IPS DF 6.9 (cell line): ENCODE data around the gene SAYSD1.

ENCODE experiments used
- DNase-seq: peaks from one replicate; pipeline ENCODE4 v3.0.0-alpha.2; 2013; ENCODE audit warnings: low read depth, low spot score
- H3K27ac ChIP-seq: one replicate; pipeline ENCODE4 v1.5.1; 2013; ENCODE audit warnings: low read length, control low read depth
- H3K27me3 ChIP-seq: 2 replicates; pipeline ENCODE4 v1.6.1; 2013; ENCODE audit warnings: mild to moderate bottlenecking, low read length; ENCODE audit not compliant: control insufficient read depth, insufficient read depth
- H3K36me3 ChIP-seq: 2 replicates; pipeline ENCODE4 v1.6.1; 2013; ENCODE audit warnings: low read length; ENCODE audit not compliant: control insufficient read depth, insufficient read depth
- H3K4me1 ChIP-seq: 2 replicates; pipeline ENCODE4 v1.6.1; 2013; ENCODE audit warnings: low read length; ENCODE audit not compliant: control insufficient read depth, insufficient read depth
- H3K4me3 ChIP-seq: 2 replicates; pipeline ENCODE4 v1.5.1; 2013; ENCODE audit warnings: mild to moderate bottlenecking, low read length
- H3K9me3 ChIP-seq: 2 replicates; pipeline ENCODE4 v1.6.1; 2013; ENCODE audit warnings: low read length, inconsistent platforms; ENCODE audit not compliant: control insufficient read depth, insufficient read depth
- WGBS: extraction: QIAGEN DNeasy Blood & Tissue Kit; methylation state at CpG from one replicate; pipeline ENCODE4 v1.1.7; 2013; ENCODE audit warnings: mixed read lengths, missing lambda C conversion rate; ENCODE audit not compliant: insufficient read length, insufficient coverage; 5-methylcytosine and 5-hydroxymethylcytosine counted together

The SAYSD1 gene

DNA sequence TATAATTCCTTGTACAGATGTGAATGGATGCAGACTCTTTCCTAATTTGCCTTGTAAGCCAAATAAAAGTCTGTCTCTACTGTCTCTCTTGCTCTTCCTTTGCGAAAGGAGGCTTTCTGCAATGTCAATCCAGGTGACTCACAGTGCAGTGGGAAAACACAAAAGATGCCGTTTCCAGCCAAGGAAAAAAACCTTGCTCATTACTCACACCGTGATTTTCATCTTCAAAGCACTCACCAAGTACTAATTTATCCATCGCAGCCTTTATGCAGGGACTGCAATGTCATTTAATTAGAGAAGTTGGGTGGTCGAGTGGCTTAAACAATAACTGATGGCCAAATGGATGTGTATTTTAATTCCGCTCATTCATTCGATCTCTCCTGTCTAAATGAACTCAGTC lies 23.8 kb downstream of the SAYSD1 start:
- Histone ChIP-seq H3K27me3 (no peaks in the 10 kb centered on the region), H3K9me3 (no peaks in the 10 kb centered on the region), H3K4me1 (no peaks in the 10 kb centered on the region; the same call in 1 of the 2 replicates), H3K27ac (no peak overlapping the region), H3K4me3 (no peak overlapping the region), H3K36me3 (no peaks in the 10 kb centered on the region)
- DNase-seq = no peak
- no CpG with 5 or more reads among the region's 7 CpGs for WGBS

DNA sequence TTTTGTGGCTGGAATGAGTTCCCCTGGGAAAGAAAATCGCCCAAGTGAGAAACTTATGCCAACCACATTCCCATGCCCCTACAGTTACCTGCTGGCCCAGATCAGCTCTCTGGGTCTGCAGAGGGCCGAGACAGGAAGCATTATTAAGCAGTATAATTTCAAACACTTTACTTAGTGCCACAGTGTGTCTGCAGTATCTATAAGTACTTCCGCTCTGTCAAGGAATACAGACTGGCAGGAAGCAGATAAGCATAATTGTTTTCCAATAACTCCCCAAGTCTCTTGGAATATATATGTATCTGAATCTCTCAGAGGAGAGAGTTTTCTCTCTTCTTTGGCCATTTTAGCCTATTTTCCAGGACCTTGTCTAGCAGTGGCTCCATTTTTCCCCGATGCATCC lies 24.9 kb downstream of the SAYSD1 start:
- H3K27me3 ChIP-seq = no peaks in the 10 kb centered on the region
- H3K4me1 ChIP-seq = peaks cover 2% of the 10 kb centered on the region
- no peak overlapping the region for H3K4me3 ChIP-seq
- no CpG with 5 or more reads among the region's 4 CpGs for WGBS
- H3K27ac ChIP-seq = no peak overlapping the region
- DNase-seq = no peak
- H3K36me3 ChIP-seq = no peaks in the 10 kb centered on the region
- no peaks in the 10 kb centered on the region for H3K9me3 ChIP-seq

DNA sequence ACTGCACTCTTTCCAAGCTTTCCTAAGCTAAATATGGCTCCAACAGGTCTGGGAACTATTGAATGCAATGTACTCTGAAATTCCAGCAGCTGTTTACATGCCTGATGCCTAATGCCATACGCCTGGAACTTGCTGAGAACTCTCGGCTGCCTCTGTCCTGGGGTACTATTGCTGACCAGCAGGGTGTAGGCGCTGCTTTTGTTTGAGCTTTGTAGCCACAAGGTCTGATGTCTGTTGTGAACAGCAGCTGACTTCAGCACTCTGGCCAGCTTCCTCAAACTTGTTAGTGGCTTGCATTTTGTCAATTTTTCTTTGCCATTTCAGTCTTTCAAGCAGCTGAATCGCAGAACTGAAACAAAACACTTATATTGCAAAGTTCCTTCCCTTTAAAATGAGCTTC lies 26.7 kb downstream of the SAYSD1 start:
- WGBS = no CpG with 5 or more reads among the region's 4 CpGs
- H3K27ac ChIP-seq = no peak overlapping the region
- DNase-seq = peak; percentile 66
- H3K4me1 ChIP-seq = peaks cover 2% of the 10 kb centered on the region
- no peaks in the 10 kb centered on the region for H3K36me3 ChIP-seq
- H3K4me3 ChIP-seq = no peak overlapping the region
- H3K27me3 ChIP-seq = no peaks in the 10 kb centered on the region
- no peaks in the 10 kb centered on the region for H3K9me3 ChIP-seq

DNA sequence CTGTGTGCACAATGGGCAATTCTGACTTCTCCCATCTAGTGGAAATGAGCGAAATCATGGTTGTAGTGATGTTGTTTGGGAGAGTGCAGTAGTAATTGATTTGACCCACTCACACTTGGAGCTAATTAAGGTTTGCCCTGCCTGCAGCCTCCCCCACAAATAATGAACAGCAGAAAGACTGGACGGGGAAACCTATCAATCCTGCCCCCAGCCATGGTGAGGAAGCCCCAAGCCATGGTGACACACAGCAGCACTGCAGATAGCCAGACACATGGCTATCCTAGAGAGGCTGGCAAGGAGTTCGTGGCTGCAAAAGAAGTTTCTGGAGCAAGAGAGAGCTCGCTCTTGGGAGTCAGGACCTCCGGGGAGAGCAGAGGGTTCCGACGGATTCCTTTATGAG lies 27.8 kb downstream of the SAYSD1 start:
- no peak for DNase-seq
- Histone ChIP-seq H3K4me3 (no peak overlapping the region), H3K36me3 (no peaks in the 10 kb centered on the region), H3K27me3 (no peaks in the 10 kb centered on the region), H3K4me1 (peaks cover 2% of the 10 kb centered on the region), H3K9me3 (no peaks in the 10 kb centered on the region), H3K27ac (no peak overlapping the region)
- WGBS = no CpG with 5 or more reads among the region's 7 CpGs

DNA sequence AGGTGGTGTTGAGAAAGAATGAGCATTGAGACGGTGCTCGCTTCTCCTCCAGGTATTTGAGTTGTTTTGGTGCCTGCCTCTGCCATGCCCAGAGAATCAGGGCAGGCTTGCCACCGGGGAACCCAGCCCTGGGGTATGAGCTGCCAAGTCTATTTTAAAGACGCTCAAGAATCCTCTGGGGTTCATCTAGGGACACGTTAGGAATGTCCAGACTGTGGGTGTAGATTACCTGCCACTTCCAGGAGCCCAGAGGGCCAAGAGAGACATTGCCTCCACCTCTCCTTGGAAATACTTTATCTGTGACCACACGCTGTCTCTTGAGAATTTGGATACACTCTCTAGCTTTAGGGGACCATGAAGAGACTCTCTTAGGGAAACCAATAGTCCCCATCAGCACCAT lies 28.3 kb downstream of the SAYSD1 start:
- H3K9me3 ChIP-seq = no peaks in the 10 kb centered on the region
- no peak for DNase-seq
- H3K27ac ChIP-seq = no peak overlapping the region
- no peaks in the 10 kb centered on the region for H3K27me3 ChIP-seq
- H3K36me3 ChIP-seq = no peaks in the 10 kb centered on the region
- H3K4me3 ChIP-seq = no peak overlapping the region
- H3K4me1 ChIP-seq = peaks cover 2% of the 10 kb centered on the region
- WGBS = no CpG with 5 or more reads among the region's 6 CpGs

DNA sequence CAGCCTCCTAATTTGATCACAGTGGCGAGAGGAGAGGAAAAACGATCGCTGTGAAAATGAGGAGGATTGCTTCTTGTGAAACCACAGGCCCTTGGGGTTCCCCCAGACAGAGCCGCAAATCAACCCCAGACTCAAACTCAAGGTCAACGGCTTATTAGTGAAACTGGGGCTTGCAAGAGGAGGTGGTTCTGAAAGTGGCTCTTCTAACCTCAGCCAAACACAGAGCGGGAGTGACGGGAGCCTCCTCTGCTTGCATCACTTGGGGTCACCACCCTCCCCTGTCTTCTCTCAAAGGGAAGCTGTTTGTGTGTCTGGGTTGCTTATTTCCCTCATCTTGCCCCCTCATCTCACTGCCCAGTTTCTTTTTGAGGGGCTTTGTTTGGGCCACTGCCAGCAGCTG lies 28.7 kb downstream of the SAYSD1 start:
- Histone ChIP-seq H3K27me3 (no peaks in the 10 kb centered on the region), H3K4me3 (no peak overlapping the region), H3K27ac (no peak overlapping the region), H3K36me3 (no peaks in the 10 kb centered on the region), H3K4me1 (peaks cover 2% of the 10 kb centered on the region), H3K9me3 (no peaks in the 10 kb centered on the region)
- no CpG with 5 or more reads among the region's 7 CpGs for WGBS
- no peak for DNase-seq

DNA sequence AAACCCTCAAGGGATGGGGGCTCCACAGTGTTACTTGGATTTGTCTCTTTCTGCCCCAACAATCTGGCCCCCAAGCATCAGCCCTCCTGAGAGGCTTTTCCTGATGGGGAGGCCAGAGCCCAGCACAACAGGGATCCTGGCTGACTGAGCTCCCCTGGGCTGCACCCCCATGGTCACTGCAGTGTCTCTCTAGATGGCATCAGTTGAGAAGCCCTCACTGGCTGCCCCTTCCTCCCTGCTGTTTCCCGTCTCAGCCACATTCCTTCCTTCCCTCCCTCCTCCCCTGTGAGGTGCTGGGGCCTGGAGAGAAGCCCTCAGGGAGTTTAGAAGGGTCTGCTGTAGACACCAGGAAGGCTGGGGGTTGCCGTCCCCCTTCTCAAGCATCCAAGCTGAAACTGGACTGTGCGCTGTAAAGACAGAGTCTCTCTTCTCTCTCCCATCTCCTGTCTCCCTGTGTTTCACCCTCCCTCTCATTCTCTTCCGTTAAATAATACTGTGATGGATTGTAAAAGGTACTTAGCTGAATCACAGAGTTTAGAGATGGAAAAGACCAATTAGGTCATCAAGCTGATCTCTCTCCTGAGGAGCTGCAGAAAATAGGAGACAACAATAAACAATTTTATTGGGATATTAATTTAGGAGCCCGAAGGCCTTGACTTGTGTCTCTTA lies 29.7 kb downstream of the SAYSD1 start:
- Histone ChIP-seq H3K9me3 (no peaks in the 10 kb centered on the region), H3K4me3 (no peak overlapping the region), H3K4me1 (peaks cover 2% of the 10 kb centered on the region), H3K36me3 (no peaks in the 10 kb centered on the region), H3K27ac (no peak overlapping the region), H3K27me3 (no peaks in the 10 kb centered on the region)
- no peak for DNase-seq
- no CpG with 5 or more reads among the region's 5 CpGs for WGBS

DNA sequence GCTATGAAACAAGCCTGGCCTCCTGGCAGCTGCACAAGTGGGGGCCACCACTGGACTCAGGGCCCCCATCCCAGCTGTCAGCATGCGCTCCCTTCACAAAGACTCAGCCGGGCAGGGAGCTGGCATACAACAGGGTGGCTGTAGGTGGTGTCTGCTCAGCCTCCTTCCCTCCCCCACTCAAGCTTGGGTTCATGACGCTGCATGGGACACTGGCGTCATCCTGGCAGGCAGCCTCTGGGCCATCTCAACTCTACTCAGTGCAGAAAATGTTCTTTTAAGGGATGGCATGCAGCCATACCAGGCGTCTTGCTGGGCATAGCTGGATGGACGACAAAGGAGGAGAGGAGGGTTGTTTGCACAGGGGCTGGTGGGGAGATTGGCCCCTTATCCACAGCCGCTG lies 30.5 kb downstream of the SAYSD1 start:
- no peaks in the 10 kb centered on the region for H3K9me3 ChIP-seq
- H3K36me3 ChIP-seq = no peaks in the 10 kb centered on the region
- H3K4me1 ChIP-seq = peaks cover 2% of the 10 kb centered on the region
- WGBS = no CpG with 5 or more reads among the region's 7 CpGs
- H3K4me3 ChIP-seq = no peak overlapping the region
- H3K27me3 ChIP-seq = no peaks in the 10 kb centered on the region
- no peak for DNase-seq
- no peak overlapping the region for H3K27ac ChIP-seq

DNA sequence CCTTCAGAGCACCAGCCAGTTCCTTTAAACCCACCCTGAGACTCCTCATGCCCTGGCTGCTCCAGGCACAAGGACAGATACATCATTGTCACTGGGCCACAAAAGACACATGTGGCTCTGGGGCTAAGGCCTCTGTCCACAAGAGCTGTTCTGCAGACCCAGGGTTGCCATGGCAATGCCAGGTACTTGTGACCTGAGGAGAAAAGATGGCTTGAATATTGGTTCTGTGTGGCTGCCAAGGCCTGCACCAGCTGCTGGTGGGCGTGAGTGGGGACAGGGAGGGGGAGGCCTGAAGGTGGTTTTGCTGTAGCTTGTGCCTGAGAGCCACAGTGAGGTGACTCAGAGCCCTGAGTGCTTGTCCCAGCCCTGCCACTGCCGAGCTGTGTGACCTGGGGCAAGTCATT lies 31.8 kb downstream of the SAYSD1 start:
- H3K9me3 ChIP-seq = no peaks in the 10 kb centered on the region
- peaks cover 2% of the 10 kb centered on the region; the same call in 1 of the 2 replicates for H3K4me1 ChIP-seq
- WGBS = no CpG with 5 or more reads among the region's 2 CpGs
- no peaks in the 10 kb centered on the region for H3K27me3 ChIP-seq
- no peaks in the 10 kb centered on the region for H3K36me3 ChIP-seq
- no peak for DNase-seq
- H3K27ac ChIP-seq = no peak overlapping the region
- no peak overlapping the region for H3K4me3 ChIP-seq

DNA sequence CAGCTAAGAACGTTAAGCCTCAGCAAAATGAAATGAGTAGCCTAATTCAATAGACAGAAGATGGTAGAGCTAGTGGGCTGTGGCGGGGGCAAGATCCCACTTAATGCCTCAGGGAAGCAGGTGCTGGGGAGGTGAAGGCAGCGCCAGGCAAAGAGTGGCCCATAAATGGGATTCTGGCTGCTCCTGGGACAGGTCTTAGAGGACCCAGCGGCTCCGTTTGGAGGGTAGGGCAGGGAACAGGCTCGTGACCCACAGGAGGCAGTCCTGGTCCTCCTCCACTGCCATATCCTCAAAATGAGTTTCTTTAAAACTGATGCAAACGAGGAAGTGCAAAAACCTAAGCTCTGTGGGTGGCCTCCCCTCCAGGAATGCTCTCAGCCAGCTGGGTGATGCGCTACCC lies 32.7 kb downstream of the SAYSD1 start:
- Histone ChIP-seq H3K27me3 (no peaks in the 10 kb centered on the region), H3K4me3 (no peak overlapping the region), H3K36me3 (no peaks in the 10 kb centered on the region), H3K9me3 (no peaks in the 10 kb centered on the region), H3K27ac (no peak overlapping the region), H3K4me1 (peaks cover 2% of the 10 kb centered on the region; the same call in 1 of the 2 replicates)
- no peak for DNase-seq
- no CpG with 5 or more reads among the region's 8 CpGs for WGBS

DNA sequence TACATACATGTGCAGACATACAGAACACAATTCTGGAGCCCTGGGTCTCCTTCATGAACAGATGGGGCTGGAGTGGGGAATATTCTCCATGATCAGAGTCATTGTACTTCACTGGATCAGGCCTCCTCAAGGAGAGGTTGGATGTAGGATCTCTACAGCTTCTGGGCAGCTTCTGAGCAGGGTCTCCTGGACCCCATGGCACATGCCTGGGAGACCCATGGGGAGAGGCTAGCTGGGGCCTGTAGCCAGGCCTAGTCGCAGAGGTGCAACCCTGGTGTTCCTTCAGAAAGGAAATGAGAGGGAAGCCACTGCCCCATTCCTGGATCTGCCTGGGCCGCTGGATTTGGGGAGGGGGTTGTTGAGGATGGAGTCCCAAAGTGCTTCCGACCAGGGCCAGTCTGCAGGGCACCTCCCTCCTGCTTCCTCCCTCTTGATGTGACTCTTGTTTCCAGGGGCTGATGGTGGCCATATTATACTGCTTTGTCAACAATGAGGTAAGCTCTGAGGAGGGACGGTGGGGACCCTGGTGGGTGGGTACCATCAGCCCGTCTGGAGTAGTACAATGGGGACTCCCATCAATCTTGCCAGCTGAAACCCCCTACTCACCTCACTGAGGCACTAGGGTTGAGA lies 34.6 kb downstream of the SAYSD1 start:
- Histone ChIP-seq H3K27ac (no peak overlapping the region), H3K4me3 (no peak overlapping the region), H3K36me3 (no peaks in the 10 kb centered on the region), H3K9me3 (no peaks in the 10 kb centered on the region), H3K27me3 (no peaks in the 10 kb centered on the region), H3K4me1 (peaks cover 2% of the 10 kb centered on the region; the same call in 1 of the 2 replicates)
- no peak for DNase-seq
- no CpG with 5 or more reads among the region's 5 CpGs for WGBS
